AG09309 (cell line): ENCODE results near the gene GSG1.

ENCODE experiments used
- DNase-seq: peaks from one replicate; pipeline ENCODE4 v3.0.0-alpha.2; 2010; ENCODE audit warnings: low read depth
- H3K4me3 ChIP-seq: 2 replicates; pipeline ENCODE4 v1.5.1; 2011; ENCODE audit warnings: mild to moderate bottlenecking, low read depth, low read length, moderate library complexity; ENCODE audit not compliant: control insufficient read depth
- TF ChIP-seq, protein P1 (sequence below): IDR thresholded peaks from 2 replicates; pipeline ENCODE4 v1.5.1; 2011; ENCODE audit warnings: mild to moderate bottlenecking, low read depth, low read length, inconsistent platforms; ENCODE audit not compliant: insufficient read depth, control insufficient read depth; ENCODE audit errors: missing control alignments

The GSG1 gene

GRCh38 chr12:13133886-13134285 lies 30.4 kb upstream of the GSG1 start:
- TF ChIP-seq, protein P1, sequence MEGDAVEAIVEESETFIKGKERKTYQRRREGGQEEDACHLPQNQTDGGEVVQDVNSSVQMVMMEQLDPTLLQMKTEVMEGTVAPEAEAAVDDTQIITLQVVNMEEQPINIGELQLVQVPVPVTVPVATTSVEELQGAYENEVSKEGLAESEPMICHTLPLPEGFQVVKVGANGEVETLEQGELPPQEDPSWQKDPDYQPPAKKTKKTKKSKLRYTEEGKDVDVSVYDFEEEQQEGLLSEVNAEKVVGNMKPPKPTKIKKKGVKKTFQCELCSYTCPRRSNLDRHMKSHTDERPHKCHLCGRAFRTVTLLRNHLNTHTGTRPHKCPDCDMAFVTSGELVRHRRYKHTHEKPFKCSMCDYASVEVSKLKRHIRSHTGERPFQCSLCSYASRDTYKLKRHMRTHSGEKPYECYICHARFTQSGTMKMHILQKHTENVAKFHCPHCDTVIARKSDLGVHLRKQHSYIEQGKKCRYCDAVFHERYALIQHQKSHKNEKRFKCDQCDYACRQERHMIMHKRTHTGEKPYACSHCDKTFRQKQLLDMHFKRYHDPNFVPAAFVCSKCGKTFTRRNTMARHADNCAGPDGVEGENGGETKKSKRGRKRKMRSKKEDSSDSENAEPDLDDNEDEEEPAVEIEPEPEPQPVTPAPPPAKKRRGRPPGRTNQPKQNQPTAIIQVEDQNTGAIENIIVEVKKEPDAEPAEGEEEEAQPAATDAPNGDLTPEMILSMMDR: no peak
- H3K4me3 ChIP-seq: no peak overlapping the region
- DNase-seq: no peak

DNA sequence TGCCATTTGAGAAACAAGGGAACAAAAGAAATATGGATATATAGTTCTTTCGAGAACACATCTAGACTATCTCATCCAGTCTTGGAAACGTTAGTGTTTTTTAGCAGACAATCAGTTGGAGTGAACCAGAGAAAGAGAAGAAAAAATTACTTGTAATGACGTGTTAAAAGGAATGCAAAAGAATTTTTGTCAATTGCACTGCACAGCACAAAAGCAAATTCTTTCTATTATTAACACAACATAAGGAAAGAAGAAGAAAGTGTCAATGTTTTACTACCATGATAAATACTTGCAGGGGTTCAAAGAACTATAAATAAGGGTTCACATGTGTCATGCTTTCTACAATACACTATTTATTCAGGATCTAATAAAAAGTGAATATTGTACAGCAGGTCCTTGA lies 27.5 kb upstream of the GSG1 start:
- no peak for DNase-seq
- H3K4me3 ChIP-seq: no peak overlapping the region
- TF ChIP-seq, protein P1: no peak

DNA sequence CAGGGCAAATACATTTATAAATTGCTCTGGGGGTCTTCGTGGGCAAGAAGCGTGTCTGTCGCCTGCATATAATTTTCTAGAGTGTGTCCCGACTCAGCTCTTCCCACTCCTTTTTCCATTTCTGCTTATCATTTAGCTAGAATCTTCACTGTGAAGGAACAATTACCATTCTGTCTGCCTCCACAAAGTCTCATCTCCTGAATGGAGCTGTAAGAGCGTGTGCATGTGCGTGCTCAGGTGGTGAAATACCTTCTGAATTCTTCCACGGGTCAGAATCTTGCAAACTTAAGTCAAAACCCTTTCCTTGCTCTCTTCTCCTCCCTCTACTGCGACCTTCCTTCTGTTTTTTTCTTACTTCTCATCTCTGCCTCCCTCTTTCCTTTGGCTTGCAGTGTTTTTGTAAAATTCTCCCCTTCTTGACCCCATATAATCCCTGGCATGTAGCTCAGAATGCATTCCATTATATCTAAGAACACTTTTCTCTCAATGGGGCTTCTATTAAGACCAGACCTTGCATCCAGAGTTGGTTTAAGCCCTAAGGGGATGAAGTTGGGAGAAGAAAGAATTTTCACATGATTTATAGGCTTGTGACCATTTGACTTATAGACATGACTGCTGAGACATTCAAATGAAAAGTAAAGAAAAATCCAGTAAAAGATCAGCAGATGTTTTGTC lies 25.0 kb upstream of the GSG1 start:
- DNase-seq: peak; percentile 62
- no peak overlapping the region for H3K4me3 ChIP-seq
- TF ChIP-seq, protein P1: no peak

DNA sequence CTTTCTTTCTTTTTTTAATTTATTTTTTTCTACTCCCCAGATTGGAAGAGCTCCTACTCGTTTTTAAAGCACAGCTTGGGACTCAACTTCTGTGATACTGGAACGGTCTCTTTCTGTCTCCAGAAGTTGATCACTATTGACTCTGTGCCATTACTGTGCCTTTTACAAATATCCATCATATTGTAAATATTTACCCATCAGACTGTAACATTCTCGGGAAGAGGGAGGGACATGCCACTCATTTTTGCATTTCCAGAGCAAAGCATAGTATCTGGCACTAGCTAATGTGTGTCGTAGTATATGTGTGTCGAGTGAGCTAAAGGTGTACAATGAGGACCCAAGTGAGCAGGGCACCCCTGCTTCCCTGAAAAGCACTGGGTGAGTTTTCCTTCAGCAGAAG lies 24.0 kb upstream of the GSG1 start:
- H3K4me3 ChIP-seq: no peak overlapping the region
- TF ChIP-seq, protein P1: no peak
- DNase-seq: no peak

DNA sequence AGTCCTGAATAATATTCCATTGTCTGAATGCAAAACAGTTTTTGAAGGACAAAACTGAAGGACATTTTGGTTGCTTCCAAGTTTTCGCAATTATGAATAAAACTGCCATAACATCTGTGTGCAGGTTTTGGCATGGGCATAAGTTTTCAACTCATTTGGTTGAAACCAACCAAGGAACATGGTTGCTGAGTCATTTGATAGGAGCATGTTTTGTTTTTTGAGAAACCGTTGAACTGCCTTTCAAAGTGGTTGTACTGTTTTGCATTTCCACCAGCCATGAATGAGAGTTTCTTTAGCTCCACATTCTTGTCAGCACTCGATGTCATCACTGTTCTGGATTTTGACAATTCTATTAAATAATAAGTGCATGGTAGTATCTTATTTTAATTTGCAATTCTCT lies 23.0 kb upstream of the GSG1 start:
- TF ChIP-seq, protein P1: no peak
- no peak for DNase-seq
- H3K4me3 ChIP-seq: no peak overlapping the region

GRCh38 chr12:13125996-13126395 lies 22.5 kb upstream of the GSG1 start:
- no peak for DNase-seq
- H3K4me3 ChIP-seq: no peak overlapping the region
- TF ChIP-seq, protein P1: no peak
